Inflammatory macrophage treated with lipopolysaccharide for 4 hours (primary cell): Measurements from ENCODE around the gene RAB11B.
"Not testable (repeated sequence)": the region's sequence is repeated elsewhere in the genome, so short reads cannot be mapped to it uniquely, and the experiment has no call there.

Experiments
- DNase-seq: peaks from one replicate; pipeline ENCODE4 v3.0.0-alpha.2; 2020

RAB11B gene

DNA sequence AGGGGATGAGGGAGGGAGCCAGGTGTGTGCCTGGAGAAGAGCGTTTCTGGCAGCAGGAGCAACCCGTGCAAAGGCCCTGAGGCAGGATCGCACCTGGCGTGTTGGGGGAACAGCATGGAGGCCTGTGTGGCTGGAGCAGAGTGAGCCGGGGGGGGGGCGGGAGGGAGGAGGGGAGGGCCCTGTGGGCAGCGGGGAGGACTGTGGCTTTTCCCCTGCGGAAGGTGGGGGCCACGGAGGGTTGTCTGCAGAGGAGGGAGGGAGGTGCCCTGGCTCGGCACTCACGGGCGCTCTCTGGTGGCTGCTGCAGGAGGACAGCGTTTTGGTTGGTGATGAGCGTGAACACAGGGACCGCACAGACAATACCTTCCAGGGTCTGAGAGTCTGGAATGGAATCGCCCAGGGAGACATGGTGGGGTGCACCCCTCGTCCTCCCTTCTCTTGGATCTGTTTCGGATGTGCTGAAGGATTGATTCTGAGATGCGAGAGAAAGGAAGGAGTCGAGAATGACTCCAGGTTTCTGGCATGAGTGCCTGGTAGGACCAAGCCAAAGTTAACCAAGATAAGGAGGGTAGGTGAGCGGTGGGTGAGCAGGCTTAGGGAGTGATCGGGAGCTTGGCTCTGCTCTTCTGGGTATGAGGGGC is 6.5 kb downstream of the RAB11B start:
- peak; percentile 72 for DNase-seq

DNA sequence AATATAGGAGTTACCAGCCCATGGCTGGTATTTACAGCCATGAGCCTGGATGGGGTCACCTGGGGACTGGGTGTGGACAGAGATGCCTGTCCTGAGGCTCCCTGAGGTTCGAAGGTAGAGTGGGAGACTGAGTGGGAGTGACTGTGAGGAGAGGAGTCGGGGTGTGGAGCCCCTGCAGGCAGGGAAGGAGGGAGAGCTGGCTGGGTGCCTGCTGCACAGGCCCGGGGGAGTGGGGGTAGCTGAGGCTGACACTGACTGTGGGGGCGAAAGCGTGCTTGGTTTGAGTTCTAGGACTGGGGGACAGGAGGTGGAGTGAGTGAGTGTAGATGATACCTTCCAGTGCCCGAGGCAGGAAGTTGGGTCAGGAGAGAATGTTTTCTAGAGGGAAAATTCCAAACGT is 7.1 kb downstream of the RAB11B start:
- DNase-seq, result no peak

DNA sequence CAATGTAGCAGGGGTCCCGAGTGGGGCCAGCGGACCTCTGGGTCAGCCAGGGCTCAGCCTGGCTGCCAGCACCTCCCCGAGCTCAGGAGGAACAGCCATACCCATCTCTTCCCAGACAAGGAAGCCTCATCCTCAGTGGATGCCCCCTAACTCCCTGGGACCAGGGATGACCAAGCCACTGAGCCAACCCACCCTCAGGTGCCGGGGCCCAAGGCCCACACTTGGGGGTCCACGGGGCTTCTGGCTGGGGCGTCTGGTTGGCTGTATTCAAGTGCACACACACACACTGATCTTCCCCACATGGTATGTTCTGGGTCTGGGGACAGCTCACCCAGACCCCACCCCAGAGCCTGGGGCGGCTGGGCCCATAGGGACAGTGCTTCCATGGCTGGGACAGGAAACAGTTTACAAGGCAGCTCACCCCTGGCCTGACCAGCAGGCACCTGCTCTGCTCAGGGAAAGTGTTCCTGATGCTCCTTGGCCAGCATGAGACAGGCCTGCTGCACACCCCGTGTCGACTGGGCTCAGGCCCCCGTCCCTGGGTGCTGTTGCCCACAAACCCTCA is 7.7 kb downstream of the RAB11B start:
- DNase-seq, result no peak

DNA sequence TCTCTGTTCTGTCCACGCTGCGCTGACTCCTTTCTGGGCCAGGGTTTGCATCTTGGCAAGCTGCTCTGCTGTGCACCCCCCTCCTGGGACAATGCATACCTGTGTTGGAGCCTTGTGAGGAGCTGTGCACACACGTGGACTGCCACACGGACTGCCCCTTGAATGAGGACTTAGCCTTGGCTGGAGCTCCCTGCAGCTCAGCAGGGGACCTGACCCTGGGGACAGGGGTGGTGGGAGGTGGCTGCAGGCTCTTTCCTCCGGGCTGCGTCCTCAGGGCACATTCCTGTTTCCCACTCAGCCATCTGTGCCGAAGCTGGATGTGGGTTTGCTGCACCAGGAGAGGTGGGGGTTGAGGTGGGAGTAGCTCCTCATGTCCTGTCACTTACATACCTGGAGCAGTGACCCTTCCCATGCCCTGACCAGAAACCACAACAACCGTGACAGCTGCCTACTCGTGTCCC is 8.2 kb downstream of the RAB11B start:
- no peak for DNase-seq

DNA sequence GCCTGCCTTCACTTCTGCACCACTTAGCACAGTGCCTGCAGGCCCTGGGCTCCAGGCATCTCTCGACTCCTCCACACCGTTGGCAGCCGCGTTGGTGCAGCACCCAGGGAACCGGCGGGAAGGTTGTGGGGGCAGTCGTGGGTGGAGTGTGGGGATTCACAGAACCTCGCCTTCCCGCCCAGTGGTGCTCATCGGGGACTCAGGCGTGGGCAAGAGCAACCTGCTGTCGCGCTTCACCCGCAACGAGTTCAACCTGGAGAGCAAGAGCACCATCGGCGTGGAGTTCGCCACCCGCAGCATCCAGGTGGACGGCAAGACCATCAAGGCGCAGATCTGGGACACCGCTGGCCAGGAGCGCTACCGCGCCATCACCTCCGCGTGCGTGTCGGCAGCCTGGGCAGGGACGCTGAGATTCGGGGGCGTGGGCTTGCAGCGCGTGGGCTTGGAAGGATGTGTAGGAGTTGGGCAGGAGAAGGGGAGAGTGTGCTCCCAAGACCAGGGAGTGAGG is 9.6 kb downstream of the RAB11B start:
- no peak for DNase-seq

DNA sequence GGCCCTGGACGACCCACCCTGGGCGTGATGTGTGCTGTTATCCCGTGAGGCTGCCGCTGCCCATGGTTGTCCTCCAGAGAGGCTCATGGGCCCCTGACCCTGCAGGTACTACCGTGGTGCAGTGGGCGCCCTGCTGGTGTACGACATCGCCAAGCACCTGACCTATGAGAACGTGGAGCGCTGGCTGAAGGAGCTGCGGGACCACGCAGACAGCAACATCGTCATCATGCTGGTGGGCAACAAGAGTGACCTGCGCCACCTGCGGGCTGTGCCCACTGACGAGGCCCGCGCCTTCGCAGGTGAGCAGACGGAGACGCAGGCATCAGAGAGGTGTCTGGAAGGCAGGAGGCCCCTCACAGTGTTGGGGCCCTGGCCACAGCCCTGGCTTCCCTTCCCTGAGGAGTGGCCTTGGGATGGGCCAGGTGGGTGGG is 11.8 kb downstream of the RAB11B start:
- no peak for DNase-seq

DNA sequence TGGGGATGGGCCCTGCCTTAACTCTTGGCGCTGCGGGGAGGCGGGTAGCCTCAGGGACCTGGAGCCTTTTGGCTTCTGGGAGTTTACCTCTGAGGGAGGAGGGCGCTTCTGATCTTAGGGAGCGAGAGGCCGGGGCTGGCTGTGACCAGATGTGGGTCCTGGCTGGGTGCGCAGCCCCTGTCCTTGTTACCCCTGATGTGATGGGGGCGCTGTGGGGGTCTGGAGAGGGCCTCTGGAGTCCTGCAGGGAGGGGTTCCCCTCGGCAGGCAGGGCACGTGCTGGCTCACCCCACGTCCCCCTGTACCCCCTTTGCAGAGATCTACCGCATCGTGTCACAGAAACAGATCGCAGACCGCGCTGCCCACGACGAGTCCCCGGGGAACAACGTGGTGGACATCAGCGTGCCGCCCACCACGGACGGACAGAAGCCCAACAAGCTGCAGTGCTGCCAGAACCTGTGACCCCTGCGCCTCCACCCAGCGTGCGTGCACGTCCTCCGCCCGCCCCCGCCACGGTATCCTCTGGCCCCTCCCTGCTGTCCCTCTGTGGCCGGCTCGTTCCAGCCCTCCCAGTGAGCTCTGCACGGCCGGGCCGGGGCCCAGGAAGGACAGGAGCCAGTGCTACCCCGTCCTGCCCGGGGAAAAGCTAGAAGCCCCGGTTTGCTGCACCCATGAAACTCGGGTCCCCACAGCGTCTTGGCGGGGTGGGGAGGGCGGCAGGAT is 13.1 kb downstream of the RAB11B start:
- DNase-seq, result no peak

DNA sequence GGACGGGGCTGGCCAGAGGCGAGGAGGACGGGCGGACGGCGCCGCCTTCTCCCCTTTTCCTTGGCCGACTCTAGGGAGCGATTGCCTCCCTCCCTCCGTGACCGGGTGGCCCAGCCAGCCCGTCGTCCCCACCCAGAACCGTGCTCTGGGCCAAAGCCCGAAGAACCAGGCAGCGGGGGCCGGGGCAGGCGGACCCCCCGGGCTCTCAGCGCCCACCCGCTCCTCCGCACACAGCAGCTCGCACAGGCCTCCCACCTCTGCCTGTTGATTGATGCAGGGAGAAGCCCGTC is 13.6 kb downstream of the RAB11B start:
- DNase-seq, result no peak

DNA sequence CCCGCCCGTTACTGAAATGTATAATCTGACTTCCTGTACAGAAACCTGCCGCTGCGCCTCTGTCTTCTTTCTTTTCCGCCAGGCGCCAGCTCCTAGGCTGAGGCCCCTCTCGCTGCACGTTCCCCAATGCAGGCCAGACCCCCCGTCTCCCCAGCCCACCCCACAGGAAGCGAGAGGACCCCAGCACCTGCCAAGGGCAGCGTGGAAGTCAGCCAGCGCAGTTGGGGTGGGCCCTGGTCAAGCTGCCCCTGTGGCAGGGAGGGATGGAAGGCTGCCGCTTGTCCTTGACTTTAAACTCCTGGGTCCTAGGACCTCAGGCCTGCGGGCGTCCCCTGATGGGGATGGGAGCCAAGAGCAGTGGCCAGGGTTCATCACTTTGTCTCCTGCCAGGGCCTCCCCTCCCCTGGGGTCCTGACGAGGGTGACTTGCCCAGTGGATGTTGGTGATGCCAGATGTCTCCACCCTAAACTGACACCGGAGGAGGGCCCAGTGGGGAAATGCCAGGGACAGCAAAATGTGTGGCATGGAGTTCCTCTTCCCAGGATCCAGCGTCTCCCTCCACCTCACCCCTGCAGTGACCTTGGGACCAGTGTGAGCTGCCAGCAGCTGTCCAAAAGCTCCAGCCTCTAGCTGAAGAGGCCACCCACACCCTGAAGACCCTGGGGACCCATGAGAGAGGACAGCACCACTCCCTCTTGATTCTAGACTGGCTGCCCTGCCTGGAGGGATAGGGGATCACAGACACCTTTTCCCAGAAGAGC is 14.4 kb downstream of the RAB11B start:
- DNase-seq, result no peak

DNA sequence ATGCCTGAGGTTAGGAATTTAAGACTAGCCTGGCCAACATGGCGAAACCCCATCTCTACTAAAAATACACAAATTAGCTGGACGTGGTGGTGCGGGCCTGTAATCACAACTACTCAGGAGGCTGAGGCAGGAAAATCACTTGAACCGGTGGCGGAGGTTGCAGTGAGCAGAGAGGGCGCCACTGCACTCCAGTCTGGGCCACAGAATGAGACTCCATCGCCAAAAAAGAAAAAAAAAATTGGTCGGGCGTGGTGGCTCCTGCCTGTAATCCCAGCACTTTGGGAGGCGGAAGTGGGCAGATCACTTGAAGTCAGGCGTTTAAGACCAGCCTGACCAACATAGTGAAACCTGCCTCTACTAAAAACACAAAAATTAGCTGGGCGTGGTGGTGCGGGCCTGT is 20.6 kb downstream of the RAB11B start:
- DNase-seq, result not testable (repeated sequence)

DNA sequence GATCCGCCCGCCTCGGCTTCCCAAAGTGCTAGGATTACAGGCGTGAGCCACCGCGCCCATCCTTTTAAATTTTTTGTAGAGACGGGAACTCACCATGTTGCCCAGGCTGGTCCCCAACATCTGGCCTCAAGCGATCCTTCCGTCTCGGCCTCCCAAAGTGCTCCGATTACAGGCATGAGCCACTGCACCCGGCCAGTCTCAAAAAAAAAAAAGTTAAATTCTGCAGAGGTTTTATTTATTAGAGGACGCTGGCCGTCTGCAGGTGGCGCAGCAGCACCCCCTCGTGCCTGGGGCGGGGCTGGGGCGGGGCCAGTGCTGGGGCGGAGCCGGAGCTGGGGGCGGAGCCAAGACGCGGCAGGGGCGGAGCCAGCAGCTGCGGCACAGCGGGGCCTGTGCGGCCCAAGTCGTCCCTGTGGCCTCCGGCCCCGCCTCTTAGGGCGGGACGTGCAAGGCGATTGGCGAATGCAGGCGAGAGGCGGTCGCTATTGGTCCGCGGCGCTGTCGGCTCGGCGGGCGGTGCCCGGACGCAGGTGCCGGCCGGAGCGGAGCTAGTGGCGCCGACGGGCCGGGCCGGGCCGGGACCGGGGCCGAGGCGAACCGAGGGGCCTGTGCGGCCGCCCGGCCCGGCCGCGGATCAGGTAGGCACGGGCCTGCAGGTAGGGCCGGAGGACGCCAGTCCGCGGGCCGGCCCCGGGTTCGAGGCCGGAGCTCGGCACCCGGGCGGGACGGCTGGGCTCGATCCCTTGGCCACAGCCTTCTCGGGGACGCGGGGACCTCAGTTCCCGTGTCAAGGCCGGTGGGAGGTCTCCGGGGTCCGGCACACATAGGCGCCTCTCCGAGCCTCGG is 22.8 kb downstream of the RAB11B start, which contains the start of gene MARCHF2:
Gene MARCHF2 (plus strand): TSS at position 523 of the 846 bp plus-strand sequence. CDS start 8,536 bp downstream, outside the sequence.
- DNase-seq, result peak; percentile 98

DNA sequence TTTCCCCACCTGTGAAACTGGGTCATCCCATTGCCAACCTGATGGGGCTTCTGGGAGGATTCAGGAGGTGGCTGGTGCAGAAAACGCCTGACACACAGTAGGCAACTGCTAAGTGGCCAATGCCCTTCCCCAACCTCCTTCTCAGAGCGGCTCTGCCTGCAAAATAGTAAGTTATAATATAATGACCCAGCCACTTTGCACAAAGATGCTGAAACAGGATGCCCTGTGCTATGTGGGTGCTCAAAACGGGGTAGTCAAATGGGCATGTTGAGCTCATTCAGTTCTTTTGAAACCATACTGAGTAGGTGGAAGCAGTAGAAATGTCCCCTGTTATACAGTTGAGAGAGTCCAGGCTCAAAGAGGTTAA is 23.5 kb downstream of the RAB11B start:
- DNase-seq, result peak; percentile 73

DNA sequence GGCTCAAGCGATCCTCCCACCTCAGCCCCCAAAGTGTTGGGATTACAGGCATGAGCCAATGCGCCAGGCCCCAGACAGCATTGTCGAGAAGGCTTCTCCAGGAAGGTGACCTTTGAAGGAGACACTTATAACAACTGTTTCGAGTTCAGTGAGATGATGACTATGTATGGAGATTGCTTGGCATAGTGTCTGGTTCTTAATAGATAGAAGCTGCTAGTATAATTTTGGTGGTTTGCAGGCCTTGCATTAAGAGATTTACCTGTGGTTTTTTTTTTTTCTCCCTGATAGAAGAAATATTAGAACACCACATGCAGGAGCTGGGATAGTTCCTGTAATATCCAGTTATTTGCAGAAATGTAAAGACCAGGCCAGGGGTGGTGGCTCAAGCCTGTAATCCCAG is 26.6 kb downstream of the RAB11B start:
- DNase-seq, result no peak

DNA sequence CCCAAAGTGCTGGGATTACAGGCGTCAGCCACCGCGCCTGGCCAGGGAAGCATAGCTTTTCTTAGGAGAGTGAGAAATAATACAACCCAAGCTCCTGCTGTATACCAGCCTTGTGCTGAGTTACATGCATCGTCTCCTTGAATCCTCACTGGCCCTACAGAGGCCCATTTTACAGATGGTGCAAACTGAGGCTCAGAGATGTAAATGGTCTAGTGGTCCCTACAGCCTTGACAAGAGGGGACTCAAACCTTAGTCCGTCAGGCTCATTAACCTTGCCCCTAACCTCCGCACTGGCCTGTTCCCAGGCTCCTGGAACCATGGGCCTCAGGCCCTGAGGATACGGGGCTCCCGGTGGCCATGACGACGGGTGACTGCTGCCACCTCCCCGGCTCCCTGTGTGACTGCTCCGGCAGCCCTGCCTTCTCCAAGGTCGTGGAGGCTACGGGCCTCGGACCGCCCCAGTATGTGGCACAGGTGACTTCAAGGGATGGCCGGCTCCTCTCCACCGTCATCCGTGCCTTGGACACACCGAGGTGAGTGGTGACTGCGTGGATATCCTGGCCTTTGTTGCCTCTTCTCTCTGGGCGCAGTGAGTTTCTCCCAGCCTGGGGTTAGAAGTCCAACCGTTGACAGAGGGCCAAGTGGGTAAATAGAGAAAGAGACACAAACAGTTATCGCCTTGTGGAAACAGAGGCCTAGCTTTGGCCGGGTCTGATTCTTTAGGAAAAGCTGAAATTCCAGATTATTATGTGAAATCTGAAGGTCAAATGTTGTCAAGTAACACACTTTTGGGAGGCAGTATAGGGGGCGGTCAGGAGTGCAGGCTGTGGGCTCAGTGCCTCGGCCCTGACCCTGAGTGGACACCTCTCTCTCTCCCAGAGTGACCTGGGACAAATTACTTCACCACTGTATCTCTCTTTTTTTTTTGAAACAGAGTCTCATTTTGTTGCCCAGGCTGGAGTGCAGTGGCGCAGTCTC is 31.6 kb downstream of the RAB11B start:
- no peak for DNase-seq

DNA sequence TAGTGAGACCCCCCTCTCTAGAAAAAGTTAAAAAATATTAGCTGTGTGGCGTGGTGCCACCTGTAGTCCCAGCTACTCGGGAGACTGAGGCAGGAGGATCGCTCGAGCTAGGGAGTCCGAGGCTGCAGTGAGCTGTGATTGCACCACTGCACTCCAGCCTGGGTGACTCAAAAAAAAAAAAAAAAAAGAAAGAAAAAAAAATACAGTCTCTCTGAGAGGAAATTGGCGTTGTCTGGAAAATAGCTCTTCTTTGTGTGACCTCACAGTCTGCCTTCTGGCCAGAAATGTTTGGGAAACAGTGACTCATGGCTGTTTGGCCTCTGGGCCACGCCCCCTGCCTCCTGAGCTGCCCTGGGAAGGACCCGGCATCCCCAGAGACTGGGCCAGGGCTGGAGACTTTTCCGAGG is 33.7 kb downstream of the RAB11B start:
- peak; percentile 98 for DNase-seq

DNA sequence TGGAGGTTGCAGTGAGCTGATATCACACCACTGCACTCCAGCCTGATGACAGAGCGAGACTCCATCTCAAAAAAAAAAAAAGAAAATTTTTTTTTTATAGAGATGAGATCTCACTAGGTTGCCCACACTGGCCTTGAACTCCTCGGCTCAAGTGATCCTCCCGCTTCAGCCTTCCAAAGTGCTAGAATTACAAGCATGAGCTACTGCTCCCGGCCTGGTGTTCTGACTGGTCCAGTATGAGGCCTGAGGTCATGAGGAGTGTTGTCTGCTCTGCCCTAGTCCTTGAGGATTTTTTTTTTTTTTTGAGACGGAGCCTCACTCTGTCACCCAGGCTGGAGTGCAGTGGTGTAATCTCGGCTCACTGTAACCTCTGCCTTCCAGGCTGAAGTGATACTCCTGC is 35.2 kb downstream of the RAB11B start:
- DNase-seq, result not testable (repeated sequence)

DNA sequence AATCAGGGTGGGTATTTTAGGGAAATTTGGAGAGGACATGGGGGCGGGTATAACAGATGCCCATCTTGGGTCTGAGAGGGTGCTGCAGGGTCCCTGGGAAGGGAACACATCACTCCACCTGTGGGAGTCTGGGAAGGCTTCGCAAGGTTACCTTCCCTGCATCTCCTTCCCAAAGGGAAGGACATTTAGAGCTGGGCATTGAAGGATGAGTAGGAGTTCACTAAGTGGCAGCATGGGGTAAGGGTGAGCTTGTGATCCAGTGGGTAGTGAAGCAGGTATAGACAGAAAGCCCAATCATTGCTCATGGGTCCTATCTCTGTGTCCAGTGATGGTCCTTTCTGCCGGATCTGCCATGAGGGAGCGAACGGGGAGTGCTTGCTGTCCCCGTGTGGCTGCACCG is 36.1 kb downstream of the RAB11B start:
- no peak for DNase-seq

DNA sequence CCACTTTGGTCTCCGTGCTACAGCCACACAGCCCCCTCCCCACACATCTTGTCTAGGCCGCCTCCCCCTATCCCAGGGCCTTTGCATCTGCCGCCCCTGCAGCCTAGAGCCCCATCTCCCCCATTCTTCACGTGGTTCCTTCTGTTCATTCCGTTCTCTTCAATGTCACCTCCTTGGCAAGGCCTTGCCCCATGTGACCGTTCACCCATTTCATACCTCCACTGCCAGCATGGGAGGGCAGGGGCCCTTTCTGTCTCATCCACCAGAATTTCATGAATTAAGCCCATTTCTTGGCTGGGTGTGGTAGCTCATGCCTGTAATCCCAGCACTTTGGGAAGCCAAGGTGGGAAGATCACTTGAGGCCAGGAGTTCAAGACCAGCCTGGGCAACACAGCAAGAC is 38.9 kb downstream of the RAB11B start:
- no peak for DNase-seq

DNA sequence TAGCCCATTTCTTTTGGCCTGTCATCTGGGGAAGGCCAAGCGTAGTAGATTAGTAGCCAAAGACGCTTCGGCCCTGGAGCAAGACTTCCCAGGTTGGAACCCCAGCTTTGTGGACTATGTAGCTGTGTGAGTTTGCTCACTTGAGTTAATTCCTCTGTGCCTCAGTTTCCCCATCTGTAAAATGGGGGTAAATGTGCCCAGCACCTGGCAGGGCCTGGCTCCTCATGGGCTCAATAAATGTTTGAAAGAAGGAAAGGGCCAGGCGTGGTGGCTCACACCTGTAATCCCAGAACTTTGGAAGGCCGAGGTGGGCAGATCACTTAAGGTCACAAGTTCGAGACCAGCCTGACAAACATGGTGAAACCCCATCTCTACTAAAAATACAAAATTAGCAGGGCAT is 39.7 kb downstream of the RAB11B start:
- DNase-seq, result no peak

DNA sequence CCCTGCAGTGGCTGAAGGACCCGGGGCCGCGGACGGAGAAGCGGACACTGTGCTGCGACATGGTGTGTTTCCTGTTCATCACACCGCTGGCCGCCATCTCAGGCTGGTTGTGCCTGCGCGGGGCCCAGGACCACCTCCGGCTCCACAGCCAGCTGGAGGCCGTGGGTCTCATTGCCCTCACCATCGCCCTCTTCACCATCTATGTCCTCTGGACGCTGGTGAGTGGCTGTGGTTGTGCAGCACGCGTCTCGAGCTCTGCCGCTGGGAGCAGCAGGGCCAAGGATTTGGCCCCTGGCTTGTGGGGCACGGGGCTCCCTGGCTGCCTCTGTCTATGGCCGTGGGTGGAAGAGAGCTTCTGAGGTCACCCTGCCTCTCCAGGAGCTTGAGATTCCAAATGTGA is 40.5 kb downstream of the RAB11B start:
- DNase-seq, result no peak

DNA sequence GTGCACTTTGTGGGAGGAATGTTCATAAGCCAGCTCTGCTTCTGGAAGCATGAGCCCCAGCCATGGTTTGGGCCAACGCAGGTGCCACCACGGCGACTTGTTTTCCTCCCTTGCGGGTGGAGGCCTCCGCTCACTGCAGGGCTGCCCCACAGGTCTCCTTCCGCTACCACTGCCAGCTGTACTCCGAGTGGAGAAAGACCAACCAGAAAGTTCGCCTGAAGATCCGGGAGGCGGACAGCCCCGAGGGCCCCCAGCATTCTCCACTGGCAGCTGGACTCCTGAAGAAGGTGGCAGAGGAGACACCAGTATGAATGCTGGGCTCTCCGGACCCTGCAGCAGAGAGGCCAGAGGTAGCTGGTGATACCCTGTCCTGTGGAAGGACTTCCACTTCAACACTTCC is 48.1 kb downstream of the RAB11B start:
- DNase-seq, result no peak
